GM21528 (cell line): ENCODE data around the gene CDIPT.
"Not testable (repeated sequence)": the region's sequence is repeated elsewhere in the genome, so short reads cannot be mapped to it uniquely, and the experiment has no call there.

Experiments used
- ATAC-seq: cut with Tn5 transposase; IDR thresholded peaks from one replicate; pipeline ENCODE4 v1.9.1; 2021; ENCODE audit warnings: mild to moderate bottlenecking, moderate library complexity; ENCODE audit not compliant: unreplicated experiment, low FRiP score

Gene CDIPT

GRCh38 chr16:29898135-29898803 is 35.2 kb upstream of the CDIPT start:
- ATAC-seq: no peak

- ATAC-seq: no peak
Measured at GRCh38 chr16:29897333-29897732, 34.3 kb upstream of the CDIPT start.

- no peak for ATAC-seq
Measured at GRCh38 chr16:29896841-29897240, 33.8 kb upstream of the CDIPT start.

DNA sequence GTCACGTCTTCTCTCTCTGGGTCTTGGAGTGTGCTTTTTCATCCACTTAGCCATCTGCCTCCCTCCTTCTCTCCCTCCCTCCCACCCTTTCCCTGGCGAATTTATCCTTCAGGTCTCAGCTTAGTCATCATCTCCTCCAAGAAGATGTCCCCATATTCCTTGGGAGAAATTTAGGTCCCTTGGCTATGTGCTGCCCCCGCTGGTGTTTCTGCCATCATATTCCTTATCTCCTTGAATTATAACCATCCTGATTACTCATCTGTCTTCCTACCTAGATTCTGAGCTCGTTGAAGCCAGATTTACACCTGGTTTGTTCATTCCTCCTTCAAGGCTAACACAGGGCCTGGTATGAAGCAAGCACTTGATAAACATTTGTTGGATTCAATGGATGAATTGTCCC is 31.3 kb upstream of the CDIPT start:
- ATAC-seq: no peak

- no peak for ATAC-seq
Measured at GRCh38 chr16:29893553-29893952, 30.5 kb upstream of the CDIPT start.

GRCh38 chr16:29892458-29892813 is 29.4 kb upstream of the CDIPT start:
- ATAC-seq: no peak

GRCh38 chr16:29891525-29892457 is 28.8 kb upstream of the CDIPT start:
- ATAC-seq: no peak

DNA sequence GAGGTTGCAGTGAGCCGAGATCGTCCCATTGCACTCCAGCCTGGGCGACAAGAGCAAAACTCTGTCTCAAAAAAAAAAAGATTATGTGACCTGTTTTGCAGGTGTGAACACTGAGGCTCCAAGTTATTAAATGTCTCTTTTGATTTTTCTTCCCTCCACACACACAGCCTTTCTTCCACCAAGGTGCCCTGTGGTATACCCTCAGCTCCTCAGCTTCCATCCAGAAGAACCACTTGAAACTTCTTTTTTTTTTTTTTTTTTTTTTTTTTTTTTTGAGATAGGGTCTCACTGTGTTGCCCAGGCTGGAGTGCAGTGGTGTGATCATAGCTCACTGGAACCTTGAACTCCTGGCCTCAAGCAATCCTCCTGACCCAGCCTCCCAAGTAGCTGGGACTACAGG is 26.3 kb upstream of the CDIPT start:
- ATAC-seq: not testable (repeated sequence)

- ATAC-seq: no peak
Measured at GRCh38 chr16:29883987-29884386, 21.0 kb upstream of the CDIPT start.

DNA sequence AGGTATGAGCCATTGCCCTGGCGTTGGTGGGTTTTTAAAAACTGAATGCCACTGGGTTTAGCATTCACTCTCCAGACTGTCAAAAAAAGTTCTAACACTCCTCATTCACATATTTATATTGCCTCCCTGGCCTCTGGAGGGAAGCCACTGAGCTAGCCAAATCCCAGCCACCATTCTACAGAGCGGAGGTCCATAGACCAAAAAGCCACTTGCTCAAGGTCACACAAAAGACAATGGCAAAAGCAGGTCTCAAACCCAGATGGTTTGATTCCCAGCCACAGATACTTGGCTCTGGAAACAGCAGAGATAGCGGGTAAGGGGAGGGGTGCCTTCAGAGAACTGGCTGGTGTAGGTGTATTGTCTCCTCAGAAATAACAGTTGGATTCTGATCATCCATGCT is 18.0 kb upstream of the CDIPT start:
- no peak for ATAC-seq

DNA sequence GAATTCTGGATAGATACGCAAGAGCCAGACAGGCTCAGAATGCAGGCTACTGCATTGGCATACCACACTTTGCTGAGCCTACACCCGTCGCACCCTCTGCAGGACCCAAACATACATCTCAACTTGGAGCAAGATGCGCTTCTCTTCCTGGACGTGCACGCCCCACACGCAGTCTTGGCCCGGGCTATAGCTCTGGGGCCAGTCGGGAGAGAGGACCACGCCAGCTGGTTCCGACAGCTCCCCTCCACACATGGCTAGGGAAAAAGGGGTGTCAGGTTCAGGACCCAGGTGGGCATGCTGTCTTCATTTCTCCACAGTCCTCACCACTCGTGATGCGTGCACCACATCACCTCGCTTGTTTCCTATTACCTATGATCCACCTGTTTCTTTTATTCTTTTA is 15.1 kb upstream of the CDIPT start:
- ATAC-seq: no peak

- ATAC-seq: no peak
Measured at GRCh38 chr16:29877266-29877961, 14.4 kb upstream of the CDIPT start.

GRCh38 chr16:29876594-29877249 is 13.7 kb upstream of the CDIPT start:
- ATAC-seq: no peak

- no peak for ATAC-seq
Measured at GRCh38 chr16:29876217-29876593, 13.2 kb upstream of the CDIPT start.

- no peak for ATAC-seq
Measured at GRCh38 chr16:29875206-29875605, 12.2 kb upstream of the CDIPT start.

DNA sequence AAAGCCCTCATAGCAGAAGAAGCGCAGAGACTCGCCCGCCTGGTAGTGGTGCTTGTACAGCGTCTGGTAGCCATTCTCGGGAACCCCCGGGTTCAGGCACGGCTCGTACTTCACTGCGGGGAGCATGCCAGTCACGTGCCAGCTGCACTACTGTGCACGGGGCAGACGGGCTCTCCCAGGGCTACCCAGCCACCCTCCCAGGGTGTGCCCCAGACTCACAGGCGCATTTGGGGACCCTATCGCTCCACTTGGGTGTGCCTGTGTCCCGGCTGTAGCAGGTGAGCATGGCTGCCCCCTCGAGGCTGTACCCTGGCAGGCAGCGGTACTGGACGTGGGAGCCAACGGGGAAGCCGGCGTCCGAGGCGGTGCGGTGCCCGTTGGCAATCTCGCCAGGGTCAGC is 10.3 kb upstream of the CDIPT start:
- ATAC-seq: no peak

DNA sequence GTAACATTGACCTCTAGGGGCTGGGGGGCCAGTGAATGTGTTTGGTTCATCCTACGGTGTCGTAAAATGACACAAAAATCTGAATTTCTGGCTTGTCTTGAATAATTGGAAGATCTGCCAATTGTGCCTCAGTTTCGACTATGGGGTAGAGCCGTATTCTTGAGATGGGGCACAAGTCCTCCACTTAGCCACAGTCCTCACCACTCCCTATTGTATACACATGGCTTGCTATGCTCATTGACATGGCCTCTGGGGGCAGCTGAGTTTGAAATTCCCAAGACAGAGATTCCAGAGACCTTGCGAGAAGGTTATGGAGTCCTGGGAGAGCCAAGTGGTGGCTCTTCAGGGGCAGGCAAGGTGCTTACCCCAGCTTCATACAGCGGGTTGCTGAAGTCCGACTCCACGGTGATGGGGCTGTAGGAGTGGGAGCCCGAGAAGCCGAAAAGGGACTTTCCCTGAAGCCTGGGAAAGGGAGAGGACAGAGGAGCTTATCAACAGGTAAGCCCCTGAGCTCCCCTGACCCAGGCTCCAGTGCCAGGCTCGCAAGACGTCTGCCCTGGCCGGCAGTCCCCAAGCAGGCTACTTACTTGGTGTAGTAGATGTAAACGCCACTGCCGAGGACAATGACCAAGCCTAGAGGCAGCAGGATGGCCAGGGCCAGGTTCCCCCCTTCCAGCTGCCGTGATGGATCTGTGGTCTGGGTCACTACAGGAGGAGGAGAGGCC is 9.0 kb upstream of the CDIPT start:
- ATAC-seq: no peak

DNA sequence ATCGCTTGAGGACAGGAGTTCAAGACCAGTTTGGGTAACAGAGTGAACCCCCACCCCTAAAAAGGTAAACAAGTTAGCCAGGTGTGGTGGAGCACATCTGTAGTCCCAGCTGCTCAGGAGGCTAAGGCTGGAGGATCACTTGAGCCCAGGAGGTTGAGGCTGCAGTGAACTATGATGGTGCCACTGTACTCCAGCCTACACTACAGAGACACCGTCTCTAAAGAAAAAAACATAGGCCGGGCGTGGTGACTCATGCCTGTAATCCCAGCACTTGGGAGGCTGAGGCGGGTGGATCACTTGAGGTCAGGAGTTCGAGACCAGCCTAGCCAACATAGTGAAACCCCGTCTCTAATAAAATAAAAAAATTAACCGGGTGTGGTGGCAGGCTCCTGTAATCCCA is 6.0 kb upstream of the CDIPT start:
- ATAC-seq: not testable (repeated sequence)

DNA sequence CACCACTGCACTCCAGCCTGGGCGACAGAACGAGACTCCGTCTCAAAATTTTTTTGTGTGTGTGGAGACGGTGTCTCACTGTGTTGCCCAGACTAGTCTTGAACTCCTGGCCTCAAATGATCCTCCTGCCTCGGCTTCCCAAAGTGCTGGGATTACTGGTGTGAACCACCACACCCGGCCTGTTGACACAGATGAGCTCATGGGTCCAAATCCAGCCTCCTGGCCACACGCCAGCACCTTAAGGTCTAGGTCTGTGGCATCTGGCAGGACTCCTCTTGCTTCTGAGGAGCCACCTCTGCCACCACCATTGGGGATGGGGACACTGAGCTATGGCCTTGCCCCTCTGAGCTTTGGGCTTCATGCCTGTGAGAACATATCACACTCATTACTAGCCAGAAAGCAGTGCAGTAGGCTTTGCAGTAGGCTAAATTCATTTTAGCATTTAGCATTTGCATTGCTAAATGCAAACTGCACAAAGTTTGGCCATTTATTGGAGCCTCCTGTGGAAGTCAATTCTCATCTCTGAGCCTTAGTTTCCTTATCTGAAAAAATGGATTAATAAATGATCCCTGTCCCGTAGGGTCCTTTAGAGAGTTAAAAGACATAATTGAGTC is 5.5 kb upstream of the CDIPT start:
- ATAC-seq: no peak

DNA sequence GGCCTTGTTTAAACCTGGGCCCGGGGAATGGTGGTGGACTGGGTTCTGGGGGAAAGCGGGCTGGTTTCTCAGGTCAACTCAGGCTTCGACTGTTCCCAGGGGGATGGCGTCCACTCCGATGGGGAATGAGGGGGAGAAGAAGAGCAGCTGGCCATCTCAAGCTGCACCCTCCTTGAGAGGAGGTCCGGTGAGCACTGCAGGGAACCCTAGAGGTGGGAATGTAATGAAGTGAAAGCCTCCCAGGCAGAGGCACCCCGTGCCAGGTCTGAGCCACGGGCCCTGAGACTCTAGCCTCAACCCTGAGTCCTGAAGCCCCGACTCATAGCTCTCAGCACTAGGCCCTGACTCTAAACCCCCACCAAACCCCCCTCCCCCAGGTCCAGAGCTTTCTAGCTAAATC is 1.2 kb upstream of the CDIPT start:
- no peak for ATAC-seq
